OCI-LY3 (cell line): ENCODE measurements around the gene ANKRD11.

ENCODE experiments used
- H2AFZ ChIP-seq: fragments of 200-600, 300-600 bp; shearing (Covaris generic); 2 replicates; pipeline ENCODE4 v1.6.0; 2014; ENCODE audit warnings: antibody characterized with exemption, low read depth, low read length
- H3K27ac ChIP-seq: fragments of 200-600, 300-600 bp; sonication (generic); 2 replicates; pipeline ENCODE4 v1.5.1; 2014; ENCODE audit warnings: mild to moderate bottlenecking, low read length, moderate library complexity, mixed read lengths
- H3K27me3 ChIP-seq: fragments of 200-600, 300-600 bp; sonication (generic); 2 replicates; pipeline ENCODE4 v1.6.1; 2014; ENCODE audit warnings: low read depth, low read length, mixed read lengths
- H3K36me3 ChIP-seq: fragments of 200-600, 300-600 bp; sonication (generic); replicated peaks from 2 replicates; pipeline ENCODE3; 2014; ENCODE audit warnings: low read depth, low read length, mixed read lengths
- H3K4me1 ChIP-seq: fragments of 300-600, 200-600 bp; sonication (generic); 2 replicates; pipeline ENCODE4 v1.6.1; 2014; ENCODE audit warnings: low read length, mixed read lengths
- H3K4me2 ChIP-seq: fragments of 200-600, 300-600 bp; sonication (generic); 2 replicates; pipeline ENCODE4 v1.6.1; 2014; ENCODE audit warnings: low read length, mixed read lengths
- H3K4me3 ChIP-seq: fragments of 300-600, 200-600 bp; sonication (generic); 2 replicates; pipeline ENCODE4 v1.5.1; 2014; ENCODE audit warnings: antibody characterized with exemption, mild to moderate bottlenecking, low read length, moderate library complexity
- H3K79me2 ChIP-seq: fragments of 300-600, 200-600 bp; shearing (Covaris generic); 2 replicates; pipeline ENCODE4 v1.6.1; 2014; ENCODE audit warnings: mild to moderate bottlenecking, low read length, mixed read lengths
- H3K9ac ChIP-seq: fragments of 300-600, 200-600 bp; shearing (Covaris generic); 2 replicates; pipeline ENCODE4 v1.6.0; 2014; ENCODE audit warnings: mild to moderate bottlenecking, low read length, moderate library complexity
- H3K9me3 ChIP-seq: fragments of 200-600, 300-600 bp; shearing (Covaris generic); 2 replicates; pipeline ENCODE4 v1.6.1; 2014; ENCODE audit warnings: low read length, mixed read lengths; ENCODE audit not compliant: insufficient read depth
- H4K20me1 ChIP-seq: fragments of 200-600, 300-600 bp; sonication (generic); 2 replicates; pipeline ENCODE4 v1.6.1; 2016; ENCODE audit warnings: low read length, mixed read lengths; ENCODE audit not compliant: insufficient read depth
- EZH2phosphoT487 ChIP-seq: fragments of 200-600 bp; shearing (Covaris generic); IDR thresholded peaks from 2 replicates; pipeline ENCODE4 v1.6.1; 2018; ENCODE audit warnings: antibody characterized with exemption, mixed run types, low read depth
- TF ChIP-seq, protein P1 (sequence below): fragments of 200-600, 300-600 bp; sonication (generic); IDR thresholded peaks from 2 replicates; pipeline ENCODE4 v1.5.1; 2014; ENCODE audit warnings: antibody characterized with exemption, low read length, low read depth

Gene ANKRD11

GRCh38 chr16:89275284-89275584 lies 215.1 kb downstream of the ANKRD11 start:
- no peaks in the 10 kb centered on the region for H3K4me1 ChIP-seq
- H3K4me2 ChIP-seq: no peak overlapping the region
- H3K36me3 ChIP-seq: peaks cover 45% of the 10 kb centered on the region
- no peak overlapping the region for H3K9ac ChIP-seq
- TF ChIP-seq, protein P1, sequence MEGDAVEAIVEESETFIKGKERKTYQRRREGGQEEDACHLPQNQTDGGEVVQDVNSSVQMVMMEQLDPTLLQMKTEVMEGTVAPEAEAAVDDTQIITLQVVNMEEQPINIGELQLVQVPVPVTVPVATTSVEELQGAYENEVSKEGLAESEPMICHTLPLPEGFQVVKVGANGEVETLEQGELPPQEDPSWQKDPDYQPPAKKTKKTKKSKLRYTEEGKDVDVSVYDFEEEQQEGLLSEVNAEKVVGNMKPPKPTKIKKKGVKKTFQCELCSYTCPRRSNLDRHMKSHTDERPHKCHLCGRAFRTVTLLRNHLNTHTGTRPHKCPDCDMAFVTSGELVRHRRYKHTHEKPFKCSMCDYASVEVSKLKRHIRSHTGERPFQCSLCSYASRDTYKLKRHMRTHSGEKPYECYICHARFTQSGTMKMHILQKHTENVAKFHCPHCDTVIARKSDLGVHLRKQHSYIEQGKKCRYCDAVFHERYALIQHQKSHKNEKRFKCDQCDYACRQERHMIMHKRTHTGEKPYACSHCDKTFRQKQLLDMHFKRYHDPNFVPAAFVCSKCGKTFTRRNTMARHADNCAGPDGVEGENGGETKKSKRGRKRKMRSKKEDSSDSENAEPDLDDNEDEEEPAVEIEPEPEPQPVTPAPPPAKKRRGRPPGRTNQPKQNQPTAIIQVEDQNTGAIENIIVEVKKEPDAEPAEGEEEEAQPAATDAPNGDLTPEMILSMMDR: no peak
- no peak for TF ChIP-seq EZH2phosphoT487
- H2AFZ ChIP-seq: no peak overlapping the region
- no peaks in the 10 kb centered on the region for H3K9me3 ChIP-seq
- H4K20me1 ChIP-seq: no peaks in the 10 kb centered on the region
- no peak overlapping the region for H3K27ac ChIP-seq
- no peak overlapping the region for H3K4me3 ChIP-seq
- no peaks in the 10 kb centered on the region for H3K27me3 ChIP-seq
- H3K79me2 ChIP-seq: peaks cover 3% of the 10 kb centered on the region; the same call in 1 of the 2 replicates

GRCh38 chr16:89274561-89275283 lies 215.6 kb downstream of the ANKRD11 start:
- H3K9ac ChIP-seq: no peak overlapping the region
- no peak overlapping the region for H3K4me2 ChIP-seq
- H4K20me1 ChIP-seq: 0 out of 2 replicates have a peak, but pooled peaks cover 2% of the 10 kb centered on the region
- H2AFZ ChIP-seq: no peak overlapping the region
- H3K27me3 ChIP-seq: no peaks in the 10 kb centered on the region
- TF ChIP-seq, protein P1: no peak
- TF ChIP-seq EZH2phosphoT487: no peak
- no peaks in the 10 kb centered on the region for H3K9me3 ChIP-seq
- no peak overlapping the region for H3K27ac ChIP-seq
- no peak overlapping the region for H3K4me3 ChIP-seq
- H3K4me1 ChIP-seq: no peaks in the 10 kb centered on the region
- H3K79me2 ChIP-seq: peaks cover 3% of the 10 kb centered on the region; the same call in 1 of the 2 replicates
- H3K36me3 ChIP-seq: peaks cover 47% of the 10 kb centered on the region

DNA sequence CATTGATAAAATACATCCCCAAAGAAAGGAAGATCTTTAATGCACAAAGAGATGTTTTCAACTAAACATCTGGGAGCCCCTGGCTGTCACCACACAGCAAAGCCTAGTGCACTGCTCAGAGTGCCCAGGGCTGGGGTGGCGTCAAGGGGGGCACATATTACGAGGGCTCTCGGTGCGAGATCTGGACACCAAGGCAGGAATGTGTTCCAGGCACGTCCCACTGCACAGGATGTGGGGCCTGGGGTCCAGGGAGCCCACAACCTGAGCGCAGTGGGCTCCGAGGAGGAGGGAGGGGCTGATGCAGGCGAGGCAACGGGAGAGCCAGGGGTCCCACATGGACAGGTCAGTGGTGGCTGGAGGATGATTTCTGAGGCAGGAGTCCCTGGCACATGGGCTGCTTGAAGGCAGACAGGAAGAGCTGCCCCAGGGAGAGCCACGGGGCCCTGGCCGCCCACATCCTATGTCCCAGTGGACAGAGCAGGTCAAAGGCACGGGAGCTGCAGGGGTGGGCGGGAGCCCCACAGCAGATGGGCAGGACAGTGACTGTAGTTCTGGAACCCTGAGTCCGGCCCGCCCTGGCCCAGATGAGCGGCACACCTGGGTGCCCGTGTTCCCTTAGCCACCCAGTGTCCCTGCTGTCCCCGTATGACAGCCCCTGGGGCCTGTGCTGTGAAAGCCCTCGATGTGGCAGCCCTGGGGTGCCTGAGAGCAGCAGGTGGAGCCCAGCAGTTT lies 216.5 kb downstream of the ANKRD11 start:
- H3K36me3 ChIP-seq: peaks cover 50% of the 10 kb centered on the region
- no peaks in the 10 kb centered on the region for H3K27me3 ChIP-seq
- no peak overlapping the region for H3K4me2 ChIP-seq
- H4K20me1 ChIP-seq: 0 out of 2 replicates have a peak, but pooled peaks cover 2% of the 10 kb centered on the region
- H3K9ac ChIP-seq: no peak overlapping the region
- no peaks in the 10 kb centered on the region for H3K4me1 ChIP-seq
- peaks cover 3% of the 10 kb centered on the region; the same call in 1 of the 2 replicates for H3K79me2 ChIP-seq
- H3K9me3 ChIP-seq: no peaks in the 10 kb centered on the region
- no peak for TF ChIP-seq EZH2phosphoT487
- TF ChIP-seq, protein P1: no peak
- no peak overlapping the region for H2AFZ ChIP-seq
- no peak overlapping the region for H3K4me3 ChIP-seq
- no peak overlapping the region for H3K27ac ChIP-seq

- no peak overlapping the region for H3K9ac ChIP-seq
- no peak overlapping the region for H3K4me2 ChIP-seq
- H3K27me3 ChIP-seq: no peaks in the 10 kb centered on the region
- no peaks in the 10 kb centered on the region for H3K4me1 ChIP-seq
- H3K9me3 ChIP-seq: no peaks in the 10 kb centered on the region
- 0 out of 2 replicates have a peak, but pooled peaks cover 2% of the 10 kb centered on the region for H4K20me1 ChIP-seq
- no peak overlapping the region for H2AFZ ChIP-seq
- no peak overlapping the region for H3K27ac ChIP-seq
- TF ChIP-seq, protein P1: no peak
- no peak for TF ChIP-seq EZH2phosphoT487
- peaks cover 44% of the 10 kb centered on the region for H3K36me3 ChIP-seq
- H3K79me2 ChIP-seq: peaks cover 3% of the 10 kb centered on the region; the same call in 1 of the 2 replicates
- H3K4me3 ChIP-seq: no peak overlapping the region
Observed at GRCh38 chr16:89272631-89273030, 217.7 kb downstream of the ANKRD11 start.
